H4 (cell line): ENCODE data around the gene TNNT2. TPM values are rescaled to one million over a fixed set of nuclear protein-coding genes. Genes with fewer than 3 reads are reported as not detected.

Source experiments
- DNase-seq: peaks from one replicate; pipeline ENCODE4 v3.0.0-alpha.2; 2015; ENCODE audit warnings: low spot score
- total RNA-seq: library from RNA; depleted of rRNA; stranded (reverse); fragments of >200 nt; shearing (Covaris generic); gene quantifications from 2 replicates; pipeline ENCODE4 v1.2.3, GENCODE V29; 2014; rRNA removed

Gene TNNT2
- total RNA-seq, 1 experiment from 2014 or later: not detected

- no peak for DNase-seq
These were observed 64.4 kb downstream of the TNNT2 start for GRCh38 chr1:201313086-201313485.

- DNase-seq: no peak
These were observed 65.2 kb downstream of the TNNT2 start for GRCh38 chr1:201312298-201312697.

- DNase-seq: no peak
These were observed 66.0 kb downstream of the TNNT2 start for GRCh38 chr1:201311356-201312011.

GRCh38 chr1:201310986-201311355 is 66.5 kb downstream of the TNNT2 start:
- peak; percentile 54 for DNase-seq

- no peak for DNase-seq
These were observed 67.1 kb downstream of the TNNT2 start for GRCh38 chr1:201310251-201310985.

GRCh38 chr1:201309416-201309815 is 68.1 kb downstream of the TNNT2 start:
- peak; percentile 53 for DNase-seq

Other genes with a start within 250 kb of the TNNT2 start
- gene TMEM9, start 223.2 kb downstream of the TNNT2 start, total RNA-seq: 81.6 and 97.5 TPM in 2 replicates
- 0.14 TPM in 1 of 2 replicates, not detected in the other for gene IGFN1, start 186.9 kb downstream of the TNNT2 start, total RNA-seq
- not detected in 2 replicates for gene PKP1, start 94.2 kb downstream of the TNNT2 start, total RNA-seq
- not detected in 2 replicates for gene LAD1, start 21.6 kb upstream of the TNNT2 start, total RNA-seq
- gene TNNI1, start 44.0 kb upstream of the TNNT2 start, total RNA-seq: not detected in 2 replicates
- gene PHLDA3, start 91.5 kb upstream of the TNNT2 start, total RNA-seq: 16.6 and 24.1 TPM in 2 replicates
- gene CSRP1, start 129.4 kb upstream of the TNNT2 start, total RNA-seq: 402 and 518 TPM in 2 replicates
- 13.1 and 16.1 TPM in 2 replicates for gene NAV1, start 161.4 kb upstream of the TNNT2 start, total RNA-seq